ENCODE measurements around the gene RASSF4. TPM values are rescaled to one million over a fixed set of nuclear protein-coding genes. Genes with fewer than 3 reads are reported as not detected.

The RASSF4 gene
- total and polyA plus RNA-seq, 9 of the 15 experiments (the other 6 are each of a cell fraction or from before 2014, with no cell fraction given) = 0.01 to 0.62 (median 0.11) TPM; not detected in 3

DNA sequence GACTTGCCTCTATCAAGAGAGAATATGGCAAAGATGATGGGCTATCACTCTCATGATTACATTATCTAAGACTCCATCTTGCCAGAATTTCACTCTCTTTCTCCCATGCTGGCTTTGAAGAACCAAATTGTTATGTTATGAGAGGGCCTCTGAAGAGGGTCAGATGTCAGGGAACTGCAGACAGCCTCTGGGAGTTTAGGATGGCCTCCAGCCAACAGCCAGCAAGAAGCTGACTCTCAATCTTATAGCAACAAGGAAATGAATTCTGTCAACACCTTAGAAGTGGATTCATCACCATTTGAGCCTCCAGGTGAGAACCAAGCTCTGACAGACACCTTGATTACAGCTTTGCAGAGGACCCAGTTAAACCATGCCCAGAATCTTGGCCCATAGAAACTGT lies 74.7 kb downstream of the RASSF4 start:
- TF ChIP-seq, protein P1, sequence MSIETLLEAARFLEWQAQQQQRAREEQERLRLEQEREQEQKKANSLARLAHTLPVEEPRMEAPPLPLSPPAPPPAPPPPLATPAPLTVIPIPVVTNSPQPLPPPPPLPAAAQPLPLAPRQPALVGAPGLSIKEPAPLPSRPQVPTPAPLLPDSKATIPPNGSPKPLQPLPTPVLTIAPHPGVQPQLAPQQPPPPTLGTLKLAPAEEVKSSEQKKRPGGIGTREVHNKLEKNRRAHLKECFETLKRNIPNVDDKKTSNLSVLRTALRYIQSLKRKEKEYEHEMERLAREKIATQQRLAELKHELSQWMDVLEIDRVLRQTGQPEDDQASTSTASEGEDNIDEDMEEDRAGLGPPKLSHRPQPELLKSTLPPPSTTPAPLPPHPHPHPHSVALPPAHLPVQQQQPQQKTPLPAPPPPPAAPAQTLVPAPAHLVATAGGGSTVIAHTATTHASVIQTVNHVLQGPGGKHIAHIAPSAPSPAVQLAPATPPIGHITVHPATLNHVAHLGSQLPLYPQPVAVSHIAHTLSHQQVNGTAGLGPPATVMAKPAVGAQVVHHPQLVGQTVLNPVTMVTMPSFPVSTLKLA (conservative IDR thresholded peaks at IDR 0.05) = no peak
- TF ChIP-seq FIP1L1 (IDR thresholded peaks at IDR 0.05; ENCODE audit: low read depth, low read length, poor library complexity, severe bottlenecking) = no peak
- no peak for TF ChIP-seq ATF1 (CRISPR knock-in tag; IDR thresholded peaks at IDR 0.05)
- no peak for TF ChIP-seq ATF1 (tag; IDR thresholded peaks at IDR 0.05)
- no peak for TF ChIP-seq NEUROD1 (IDR thresholded peaks at IDR 0.05; ENCODE audit: borderline replicate concordance, low read depth, low read length, partially characterized antibody)
- TF ChIP-seq SP2 (IDR thresholded peaks at IDR 0.05; ENCODE audit: extremely low read depth, low read depth, low read length, poor library complexity, severe bottlenecking) = no peak
- TF ChIP-seq PHF21A (IDR thresholded peaks at IDR 0.05; ENCODE audit: borderline replicate concordance, low read depth) = no peak
- TF ChIP-seq ZC3H8 (IDR thresholded peaks at IDR 0.05) = no peak
- TF ChIP-seq E2F5 (CRISPR knock-in tag; IDR thresholded peaks at IDR 0.05) = no peak
- TF ChIP-seq SPI1 (IDR thresholded peaks at IDR 0.05; ENCODE audit: borderline replicate concordance, low read depth, low read length) = no peak
- TF ChIP-seq, protein P2, sequence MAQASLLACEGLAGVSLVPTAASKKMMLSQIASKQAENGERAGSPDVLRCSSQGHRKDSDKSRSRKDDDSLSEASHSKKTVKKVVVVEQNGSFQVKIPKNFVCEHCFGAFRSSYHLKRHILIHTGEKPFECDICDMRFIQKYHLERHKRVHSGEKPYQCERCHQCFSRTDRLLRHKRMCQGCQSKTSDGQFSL (CRISPR knock-in tag; IDR thresholded peaks at IDR 0.05) = no peak
- TF ChIP-seq, protein P2 (tag; IDR thresholded peaks at IDR 0.05) = no peak
- TF ChIP-seq HMGN3 (IDR thresholded peaks at IDR 0.05; ENCODE audit: borderline replicate concordance, extremely low read depth, insufficient read length, low read depth, low read length) = no peak
- TF ChIP-seq FOXK2 (conservative IDR thresholded peaks at IDR 0.05 in 1 of 2, IDR thresholded peaks at IDR 0.05 in 1 of 2; ENCODE audit: low read depth in 2 of 2) = no peak
- TF ChIP-seq HDAC6 (IDR thresholded peaks at IDR 0.05; ENCODE audit: low read depth, low read length) = no peak
- no peak for TF ChIP-seq NCOA1 (IDR thresholded peaks at IDR 0.05; ENCODE audit: low read depth)
- no peak for TF ChIP-seq POLR3A (IDR thresholded peaks at IDR 0.05; ENCODE audit: borderline replicate concordance, extremely low read depth, insufficient read depth, insufficient read length)
- TF ChIP-seq PRMT5 (CRISPR knock-in tag; IDR thresholded peaks at IDR 0.05) = no peak
- no peak for TF ChIP-seq PTBP1 (IDR thresholded peaks at IDR 0.05; ENCODE audit: low read depth, low read length)
- no peak for TF ChIP-seq LCOR (CRISPR knock-in tag; IDR thresholded peaks at IDR 0.05)
- no peaks in the 10 kb centered on the region for H4K20me1 ChIP-seq (replicated peaks; ENCODE audit: control insufficient read depth, insufficient read depth, low read length)
- H3K36me3 ChIP-seq (ENCODE audit: control insufficient read depth, insufficient read depth, low read length) = no peaks in the 10 kb centered on the region
- H3K4me3 ChIP-seq = no peak overlapping the region
- no peak overlapping the region for H3K9ac ChIP-seq (ENCODE audit: insufficient read depth in 1 of 2, low read depth in 2 of 2, low read length in 2 of 2)
- FAIRE-seq = no peak
- POLR2A ChIA-PET = interaction anchor here (1.3 kb wide), 1 partner anchor 14 kb away, joined by 4 read pairs; no protein-coding TSS in a partner anchor
- BruUV-seq (replicated peaks) = no TSS peak
- no peak for DNase-seq (ENCODE audit: extremely low read depth in 1 of 4, low spot score in 3 of 4)
- H3K27me3 ChIP-seq (ENCODE audit: control insufficient read depth in 2 of 2, insufficient read depth in 2 of 2, low read length in 2 of 2) = no peaks in the 10 kb centered on the region; a peak in 2 of 5 replicates
- H3K27ac ChIP-seq (ENCODE audit: extremely low read depth, low read depth, low read length) = no peak overlapping the region
- no peaks in the 10 kb centered on the region for H3K9me1 ChIP-seq (ENCODE audit: control insufficient read depth, insufficient read depth, low read length)
- in situ Hi-C loops (cut with MboI) = no loop called here
- H3K9me3 ChIP-seq (replicated peaks; ENCODE audit: control insufficient read depth, insufficient read depth, low read depth, low read length) = no peaks in the 10 kb centered on the region; the same call in 1 of the 2 replicates
- H3K79me2 ChIP-seq (ENCODE audit: control insufficient read depth, insufficient read depth, low read length) = no peaks in the 10 kb centered on the region
- H3K4me2 ChIP-seq (ENCODE audit: insufficient read depth, low read length) = no peak overlapping the region
- CTCF ChIA-PET (ENCODE audit: low intra/inter-chr PET ratio) = no interaction called here
- H2AFZ ChIP-seq (ENCODE audit: low read depth, low read length) = no peak overlapping the region
- ATAC-seq = no peak
- no peaks in the 10 kb centered on the region for H3K4me1 ChIP-seq (replicated peaks in 1 of 2; ENCODE audit: control insufficient read depth in 2 of 2, insufficient read depth in 2 of 2, low read length in 2 of 2)
- intact Hi-C loops (cut with micrococcal nuclease) = no loop called here
